ENCODE results near the gene RYR1.

GRCh38 chr19:38551450-38551813 lies 117.9 kb downstream of the RYR1 start:
- no peak for TF ChIP-seq GFI1 (CRISPR knock-in tag; IDR thresholded peaks at IDR 0.05; ENCODE audit: borderline replicate concordance)
- no peak for TF ChIP-seq SUZ12 (IDR thresholded peaks at IDR 0.05; ENCODE audit: low read depth, low read length)
- TF ChIP-seq FOXA1 (IDR thresholded peaks at IDR 0.05) = no peak
- TF ChIP-seq FOXA1 (CRISPR knock-in tag; IDR thresholded peaks at IDR 0.05) = no peak
- TF ChIP-seq HOXA9 (CRISPR knock-in tag; IDR thresholded peaks at IDR 0.05; ENCODE audit: borderline replicate concordance) = no peak
- no peak for TF ChIP-seq CREB1 (IDR thresholded peaks at IDR 0.05)
- no peak for TF ChIP-seq CREB1 (CRISPR knock-in tag; IDR thresholded peaks at IDR 0.05)
- TF ChIP-seq KLF12 (CRISPR knock-in tag; IDR thresholded peaks at IDR 0.05; ENCODE audit: borderline replicate concordance) = no peak
- no peak for TF ChIP-seq NFATC3 (CRISPR knock-in tag; IDR thresholded peaks at IDR 0.05)
- TF ChIP-seq EZH2 (conservative IDR thresholded peaks at IDR 0.05; ENCODE audit: low read depth, low read length) = no peak
- TF ChIP-seq PHF8 (CRISPR knock-in tag; IDR thresholded peaks at IDR 0.05) = no peak
- no peak for TF ChIP-seq POLR2AphosphoS2 (IDR thresholded peaks at IDR 0.05; ENCODE audit: low read depth, low read length)
- no peak for TF ChIP-seq CTCF (CRISPR knock-in tag; IDR thresholded peaks at IDR 0.05)
